ENCODE data around the gene STAMBP. TPM values are rescaled to one million over a fixed set of nuclear protein-coding genes. Genes with fewer than 3 reads are reported as not detected.

Gene STAMBP
- polyA plus RNA-seq, 1 donor from 2014 or later, result 69.1 TPM

- no peak overlapping the region for H3K4me2 ChIP-seq (ENCODE audit: low read length)
- no peak for TF ChIP-seq EP300 (conservative IDR thresholded peaks at IDR 0.05; ENCODE audit: poor library complexity, severe bottlenecking)
- TF ChIP-seq MXI1 (conservative IDR thresholded peaks at IDR 0.05; ENCODE audit: poor library complexity, severe bottlenecking), result no peak
- TF ChIP-seq EZH2 (IDR thresholded peaks at IDR 0.05; ENCODE audit: borderline replicate concordance, insufficient read depth, low read length, poor library complexity, severe bottlenecking), result no peak
- peak; percentile 86 for TF ChIP-seq SMC3 (conservative IDR thresholded peaks at IDR 0.05; ENCODE audit: poor library complexity)
- peak; percentile 88 for TF ChIP-seq CTCF (IDR thresholded peaks at IDR 0.05; ENCODE audit: poor library complexity, severe bottlenecking)
- TF ChIP-seq RAD21 (conservative IDR thresholded peaks at IDR 0.05), result peak; percentile 90
- TF ChIP-seq POLR2AphosphoS5 (IDR thresholded peaks at IDR 0.05), result no peak
- TF ChIP-seq REST (IDR thresholded peaks at IDR 0.05; ENCODE audit: borderline replicate concordance), result no peak
- H3K9me2 ChIP-seq (ENCODE audit: insufficient read depth, low read length), result no peaks in the 10 kb centered on the region
- H2AFZ ChIP-seq (ENCODE audit: low read depth, low read length), result no peak overlapping the region
- no peaks in the 10 kb centered on the region for H3K27me3 ChIP-seq (ENCODE audit: insufficient read depth, low read depth, low read length)
- no peaks in the 10 kb centered on the region for H4K20me1 ChIP-seq (ENCODE audit: insufficient read depth)
- H3K36me3 ChIP-seq (ENCODE audit: insufficient read depth, low read length), result no peaks in the 10 kb centered on the region
- no peak overlapping the region for H3K9ac ChIP-seq (ENCODE audit: low read length)
- H3K27ac ChIP-seq (ENCODE audit: low read length), result no peak overlapping the region
- H3K4me3 ChIP-seq (ENCODE audit: low read length), result no peak overlapping the region
- H3K9me3 ChIP-seq (ENCODE audit: low read length), result no peaks in the 10 kb centered on the region
- H3K79me2 ChIP-seq (replicated peaks; ENCODE audit: insufficient read depth, low read length), result no peaks in the 10 kb centered on the region
- no peaks in the 10 kb centered on the region for H3F3A ChIP-seq (ENCODE audit: insufficient read depth, low read length, poor library complexity, severe bottlenecking)
Observed at GRCh38 chr2:73823916-73824523, 4.7 kb upstream of the STAMBP start.

- Histone ChIP-seq H3K4me3 (ENCODE audit: low read length) (no peak overlapping the region), H3K9ac (ENCODE audit: low read length) (no peak overlapping the region), H3K79me2 (replicated peaks; ENCODE audit: insufficient read depth, low read length) (peaks cover 12% of the 10 kb centered on the region), H3F3A (ENCODE audit: insufficient read depth, low read length, poor library complexity, severe bottlenecking) (no peaks in the 10 kb centered on the region), H2AFZ (ENCODE audit: low read depth, low read length) (no peak overlapping the region), H3K27ac (ENCODE audit: low read length) (no peak overlapping the region), H3K9me3 (ENCODE audit: low read length) (no peaks in the 10 kb centered on the region), H3K9me2 (ENCODE audit: insufficient read depth, low read length) (no peaks in the 10 kb centered on the region), H3K4me2 (ENCODE audit: low read length) (no peak overlapping the region), H4K20me1 (ENCODE audit: insufficient read depth) (no peaks in the 10 kb centered on the region), H3K36me3 (ENCODE audit: insufficient read depth, low read length) (no peaks in the 10 kb centered on the region), H3K27me3 (ENCODE audit: insufficient read depth, low read depth, low read length) (no peaks in the 10 kb centered on the region)
- TF ChIP-seq EP300 (conservative IDR thresholded peaks at IDR 0.05; ENCODE audit: poor library complexity, severe bottlenecking) (no peak), POLR2AphosphoS5 (IDR thresholded peaks at IDR 0.05) (no peak), RAD21 (conservative IDR thresholded peaks at IDR 0.05) (no peak), CTCF (IDR thresholded peaks at IDR 0.05; ENCODE audit: poor library complexity, severe bottlenecking) (no peak), MXI1 (conservative IDR thresholded peaks at IDR 0.05; ENCODE audit: poor library complexity, severe bottlenecking) (no peak), REST (IDR thresholded peaks at IDR 0.05; ENCODE audit: borderline replicate concordance) (no peak), TAF1 (IDR thresholded peaks at IDR 0.05; ENCODE audit: low read depth) (no peak), SMC3 (conservative IDR thresholded peaks at IDR 0.05; ENCODE audit: poor library complexity) (no peak), EZH2 (IDR thresholded peaks at IDR 0.05; ENCODE audit: borderline replicate concordance, insufficient read depth, low read length, poor library complexity, severe bottlenecking) (no peak)
Observed at GRCh38 chr2:73825408-73825807, 3.4 kb upstream of the STAMBP start.
